ENCODE results near the gene FER. TPM values are rescaled to one million over a fixed set of nuclear protein-coding genes. Genes with fewer than 3 reads are reported as not detected.
A peak's percentile ranks its signal among the peaks of the same experiment; 100 is the strongest.

Gene FER
- total and polyA plus RNA-seq, 9 of the 15 experiments (the other 6 are each of a cell fraction or from before 2014, with no cell fraction given), result 6.7 to 18.2 (median 8.9) TPM

DNA sequence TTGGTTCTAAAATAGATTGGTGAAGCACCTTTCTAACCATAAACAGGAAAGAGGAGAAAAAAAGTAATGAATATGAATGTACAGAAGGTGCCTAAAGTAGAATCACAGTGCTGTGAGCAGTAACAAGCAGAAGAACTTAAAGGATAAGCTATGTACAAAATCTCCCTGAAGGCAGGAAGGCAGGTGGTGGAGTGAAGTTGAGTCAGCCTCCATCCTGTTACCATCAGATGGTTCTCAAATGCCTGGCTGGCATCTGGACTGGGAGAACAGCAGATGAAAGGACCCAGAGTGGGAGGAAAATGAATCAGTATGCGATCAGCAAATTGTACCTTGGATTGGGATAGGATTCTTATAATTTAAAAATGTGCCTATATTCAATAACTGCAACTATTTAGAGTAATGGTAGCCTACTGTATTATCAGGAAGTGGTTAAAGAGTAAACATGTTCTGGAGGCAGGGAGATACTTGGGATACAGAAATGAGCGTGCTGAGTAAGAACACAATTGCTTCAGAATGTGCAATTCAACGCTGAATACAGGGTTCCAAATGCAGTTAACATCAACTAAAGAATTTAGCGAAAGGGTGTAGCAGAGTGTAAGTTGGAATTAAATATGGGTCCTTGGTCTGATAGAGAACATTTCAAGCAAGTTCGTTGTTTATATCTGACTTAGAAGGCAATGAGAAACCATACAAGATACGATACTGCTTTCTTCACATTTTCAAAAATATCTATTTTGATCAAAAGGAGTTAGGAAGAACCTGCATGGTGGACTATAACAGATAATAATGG, 21.1 kb upstream of the FER start (continued):
- TF ChIP-seq ATF4 (CRISPR knock-in tag; IDR thresholded peaks at IDR 0.05) (no peak), MEF2D (tag; conservative IDR thresholded peaks at IDR 0.05; ENCODE audit: low read depth) (0 out of 2 replicates have a peak, but pooled peaks have one; percentile 22), ZNF224 (CRISPR knock-in tag; IDR thresholded peaks at IDR 0.05) (no peak), RB1 (IDR thresholded peaks at IDR 0.05; ENCODE audit: low read depth) (no peak), POLR3A (IDR thresholded peaks at IDR 0.05; ENCODE audit: borderline replicate concordance, extremely low read depth, insufficient read depth, insufficient read length) (no peak), CBFA2T3 (IDR thresholded peaks at IDR 0.05) (peak; percentile 30; the same call in 1 of the 2 replicates)
- TF ChIP-seq, protein P1, sequence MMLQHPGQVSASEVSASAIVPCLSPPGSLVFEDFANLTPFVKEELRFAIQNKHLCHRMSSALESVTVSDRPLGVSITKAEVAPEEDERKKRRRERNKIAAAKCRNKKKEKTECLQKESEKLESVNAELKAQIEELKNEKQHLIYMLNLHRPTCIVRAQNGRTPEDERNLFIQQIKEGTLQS (IDR thresholded peaks at IDR 0.05), result peak; percentile 36; the same call in 1 of the 2 replicates
- TF ChIP-seq, protein P1 (CRISPR knock-in tag; conservative IDR thresholded peaks at IDR 0.05), result no peak
